GM19035 (cell line): ENCODE data around the gene AP5Z1.

ENCODE experiments used
- ATAC-seq: cut with Tn5 transposase; IDR thresholded peaks from one replicate; pipeline ENCODE4 v1.9.1; 2021; ENCODE audit not compliant: unreplicated experiment

Gene AP5Z1

GRCh38 chr7:4745971-4746919, 29.2 kb upstream of the AP5Z1 start:
- ATAC-seq = no peak

- ATAC-seq = no peak
These were observed 28.4 kb upstream of the AP5Z1 start for GRCh38 chr7:4747013-4747412.

GRCh38 chr7:4747746-4748145, 27.7 kb upstream of the AP5Z1 start:
- ATAC-seq = no peak

- ATAC-seq = no peak
These were observed 27.2 kb upstream of the AP5Z1 start for GRCh38 chr7:4748231-4748681.

GRCh38 chr7:4749363-4749762, 26.1 kb upstream of the AP5Z1 start:
- ATAC-seq = no peak

- no peak for ATAC-seq
These were observed 25.6 kb upstream of the AP5Z1 start for GRCh38 chr7:4749798-4750197.

- no peak for ATAC-seq
These were observed 23.9 kb upstream of the AP5Z1 start for GRCh38 chr7:4751398-4751947.

GRCh38 chr7:4753598-4754432, 21.6 kb upstream of the AP5Z1 start:
- peak; percentile 84 for ATAC-seq

GRCh38 chr7:4754433-4755010, 20.9 kb upstream of the AP5Z1 start:
- ATAC-seq = no peak

- no peak for ATAC-seq
These were observed 20.4 kb upstream of the AP5Z1 start for GRCh38 chr7:4755045-4755444.

GRCh38 chr7:4758111-4758510, 17.3 kb upstream of the AP5Z1 start:
- no peak for ATAC-seq

- no peak for ATAC-seq
These were observed 16.6 kb upstream of the AP5Z1 start for GRCh38 chr7:4758791-4759190.

GRCh38 chr7:4759211-4759610, 16.2 kb upstream of the AP5Z1 start:
- ATAC-seq = no peak

GRCh38 chr7:4760952-4761351, 14.5 kb upstream of the AP5Z1 start:
- ATAC-seq = no peak

GRCh38 chr7:4762121-4763055, 13.0 kb upstream of the AP5Z1 start:
- ATAC-seq = no peak

GRCh38 chr7:4763091-4763793, 12.2 kb upstream of the AP5Z1 start:
- no peak for ATAC-seq

- ATAC-seq = no peak
These were observed 11.6 kb upstream of the AP5Z1 start for GRCh38 chr7:4763794-4764185.

- ATAC-seq = no peak
These were observed 10.9 kb upstream of the AP5Z1 start for GRCh38 chr7:4764402-4765007.
